ENCODE data around the gene SIX3.

- TF ChIP-seq POLR2A (IDR thresholded peaks at IDR 0.05; ENCODE audit: low read depth, low read length) (no peak), POLR2AphosphoS5 (IDR thresholded peaks at IDR 0.05; ENCODE audit: low read depth, low read length) (no peak), TAF1 (IDR thresholded peaks at IDR 0.05; ENCODE audit: low read depth, low read length) (no peak), POU2F2 (IDR thresholded peaks at IDR 0.05; ENCODE audit: low read depth, low read length) (no peak), PAX5 (IDR thresholded peaks at IDR 0.05; ENCODE audit: insufficient read depth, low read length, severe bottlenecking) (no peak)
These were observed 5.8 kb upstream of the SIX3 start for GRCh38 chr2:44935729-44936098.

Measured in GM12891 (cell line).